ENCODE measurements around the gene MYCBP2. TPM values are rescaled to one million over a fixed set of nuclear protein-coding genes. Genes with fewer than 3 reads are reported as not detected.

The MYCBP2 gene
- total and polyA plus RNA-seq, 2 experiments from 2014 or later = 23.3 to 63.3 TPM

DNA sequence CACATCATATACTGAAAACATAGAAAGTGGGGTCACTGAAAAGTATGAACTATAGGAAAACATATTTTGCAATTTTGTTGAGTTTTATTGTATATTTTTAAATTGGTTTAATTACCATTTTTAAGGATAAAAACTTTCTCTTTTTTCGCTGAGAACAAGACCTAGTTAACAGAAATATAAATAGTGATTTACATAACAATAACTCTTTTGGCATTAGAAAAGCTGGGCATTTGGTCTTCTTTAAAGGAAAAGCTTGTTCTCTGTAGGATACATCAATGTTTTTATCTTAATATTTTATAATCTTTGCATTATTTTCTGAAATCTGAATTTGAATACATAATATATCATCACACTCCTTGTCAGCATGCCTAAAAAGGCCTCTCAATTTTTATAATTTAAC is 47.4 kb upstream of the MYCBP2 start:
- H3K36me3 ChIP-seq (replicated peaks; ENCODE audit: insufficient read depth, low read depth) = no peaks in the 10 kb centered on the region
- H4K20me1 ChIP-seq (ENCODE audit: insufficient read depth, poor library complexity, severe bottlenecking) = no peaks in the 10 kb centered on the region
- no peak for DNase-seq (ENCODE audit: low spot score)
- H3K9me3 ChIP-seq (ENCODE audit: low read depth) = no peaks in the 10 kb centered on the region
- no peak overlapping the region for H2AFZ ChIP-seq
- H3K4me2 ChIP-seq = no peak overlapping the region
- TF ChIP-seq CTCF (IDR thresholded peaks at IDR 0.05; ENCODE audit: poor library complexity) (no peak), EZH2 (IDR thresholded peaks at IDR 0.05; ENCODE audit: borderline replicate concordance) (no peak), EZH2phosphoT487 (IDR thresholded peaks at IDR 0.05; ENCODE audit: low read depth, severe bottlenecking, unreplicated experiment) (no peak)
- WGBS (ENCODE audit: low lambda C conversion rate, missing lambda C conversion rate) = 29% methylated on average over 1 of the region's 1 CpG
- no peaks in the 10 kb centered on the region for H3K4me1 ChIP-seq (ENCODE audit: insufficient read depth)
- no peaks in the 10 kb centered on the region for H3K79me2 ChIP-seq
- no peaks in the 10 kb centered on the region for H3K27me3 ChIP-seq
- H3K9me2 ChIP-seq (replicated peaks; ENCODE audit: insufficient read depth) = no peaks in the 10 kb centered on the region
- no peak overlapping the region for H3K4me3 ChIP-seq
- H3K27ac ChIP-seq = no peak overlapping the region

GRCh38 chr13:77373502-77373901 is 46.6 kb upstream of the MYCBP2 start:
- no peak for DNase-seq (ENCODE audit: low spot score)
- Histone ChIP-seq H2AFZ (no peak overlapping the region), H3K4me2 (no peak overlapping the region), H3K9me3 (ENCODE audit: low read depth) (no peaks in the 10 kb centered on the region), H3K27me3 (no peaks in the 10 kb centered on the region), H3K9me2 (replicated peaks; ENCODE audit: insufficient read depth) (no peaks in the 10 kb centered on the region), H3K4me1 (ENCODE audit: insufficient read depth) (no peaks in the 10 kb centered on the region), H3K36me3 (replicated peaks; ENCODE audit: insufficient read depth, low read depth) (no peaks in the 10 kb centered on the region), H4K20me1 (ENCODE audit: insufficient read depth, poor library complexity, severe bottlenecking) (no peaks in the 10 kb centered on the region), H3K79me2 (no peaks in the 10 kb centered on the region), H3K27ac (no peak overlapping the region), H3K4me3 (no peak overlapping the region)
- 77% methylated on average over 1 of the region's 1 CpG for WGBS (ENCODE audit: low lambda C conversion rate, missing lambda C conversion rate)
- TF ChIP-seq CTCF (IDR thresholded peaks at IDR 0.05; ENCODE audit: poor library complexity) (no peak), EZH2phosphoT487 (IDR thresholded peaks at IDR 0.05; ENCODE audit: low read depth, severe bottlenecking, unreplicated experiment) (no peak), EZH2 (IDR thresholded peaks at IDR 0.05; ENCODE audit: borderline replicate concordance) (no peak)

- Histone ChIP-seq H3K9me3 (ENCODE audit: low read depth) (no peaks in the 10 kb centered on the region), H3K4me1 (ENCODE audit: insufficient read depth) (no peaks in the 10 kb centered on the region), H3K4me3 (no peak overlapping the region), H2AFZ (no peak overlapping the region), H4K20me1 (ENCODE audit: insufficient read depth, poor library complexity, severe bottlenecking) (no peaks in the 10 kb centered on the region), H3K27ac (no peak overlapping the region), H3K9me2 (replicated peaks; ENCODE audit: insufficient read depth) (no peaks in the 10 kb centered on the region), H3K27me3 (no peaks in the 10 kb centered on the region), H3K4me2 (no peak overlapping the region), H3K36me3 (replicated peaks; ENCODE audit: insufficient read depth, low read depth) (no peaks in the 10 kb centered on the region), H3K79me2 (no peaks in the 10 kb centered on the region)
- 100% methylated on average over 1 of the region's 1 CpG for WGBS (ENCODE audit: low lambda C conversion rate, missing lambda C conversion rate)
- no peak for DNase-seq (ENCODE audit: low spot score)
- TF ChIP-seq EZH2 (IDR thresholded peaks at IDR 0.05; ENCODE audit: borderline replicate concordance) (no peak), EZH2phosphoT487 (IDR thresholded peaks at IDR 0.05; ENCODE audit: low read depth, severe bottlenecking, unreplicated experiment) (no peak), CTCF (IDR thresholded peaks at IDR 0.05; ENCODE audit: poor library complexity) (no peak)
Observed at GRCh38 chr13:77372275-77372674, 45.4 kb upstream of the MYCBP2 start.

GRCh38 chr13:77370888-77371287 is 44.0 kb upstream of the MYCBP2 start:
- H3K9me2 ChIP-seq (replicated peaks; ENCODE audit: insufficient read depth) = no peaks in the 10 kb centered on the region
- no peaks in the 10 kb centered on the region for H3K27me3 ChIP-seq
- H3K79me2 ChIP-seq = no peaks in the 10 kb centered on the region
- TF ChIP-seq EZH2 (IDR thresholded peaks at IDR 0.05; ENCODE audit: borderline replicate concordance) = no peak
- no peak for TF ChIP-seq EZH2phosphoT487 (IDR thresholded peaks at IDR 0.05; ENCODE audit: low read depth, severe bottlenecking, unreplicated experiment)
- H4K20me1 ChIP-seq (ENCODE audit: insufficient read depth, poor library complexity, severe bottlenecking) = no peaks in the 10 kb centered on the region
- DNase-seq (ENCODE audit: low spot score) = no peak
- H3K9me3 ChIP-seq (ENCODE audit: low read depth) = no peaks in the 10 kb centered on the region
- no peak overlapping the region for H3K4me3 ChIP-seq
- H2AFZ ChIP-seq = no peak overlapping the region
- no peaks in the 10 kb centered on the region for H3K4me1 ChIP-seq (ENCODE audit: insufficient read depth)
- H3K27ac ChIP-seq = no peak overlapping the region
- 83% methylated on average over 2 of the region's 2 CpGs for WGBS (ENCODE audit: low lambda C conversion rate, missing lambda C conversion rate)
- H3K36me3 ChIP-seq (replicated peaks; ENCODE audit: insufficient read depth, low read depth) = no peaks in the 10 kb centered on the region
- no peak overlapping the region for H3K4me2 ChIP-seq

Data from hepatocyte (in vitro differentiated cells).